Endothelial cell of umbilical vein (primary cell): ENCODE data around the gene GAK. TPM values are rescaled to one million over a fixed set of nuclear protein-coding genes. Genes with fewer than 3 reads are reported as not detected.

Experiments used
- BruUV-seq: library from RNA; stranded (reverse); fragments of 400-500 nt; replicated peaks from 2 replicates; lab custom pipeline; 2021; lab: Mats Ljungman, UMichigan
- CTCF ChIA-PET: fragments of 300-600, 350-600 bp; sonication (Branson Sonifier 250); formaldehyde crosslinking; loops from one replicate; lab custom pipeline; 2021; ENCODE audit warnings: antibody characterized with exemption, inconsistent platforms; lab: Charles Lee
- POLR2A ChIA-PET: fragments of 300-600, 350-600 bp; sonication (Branson Sonifier 250); formaldehyde crosslinking; loops from one replicate; lab custom pipeline; 2021; ENCODE audit warnings: antibody characterized with exemption, inconsistent platforms; lab: Charles Lee
- DNase-seq: peaks from one replicate; pipeline ENCODE4 v3.0.0-alpha.2; 2011; ENCODE audit warnings: low read depth, low spot score
- FAIRE-seq: peaks from 2 replicates; lab custom pipeline; 2011; peaks lifted over from hg19 to GRCh38; lab: Jason Lieb, UNC
- H2AFZ ChIP-seq: 2 replicates; pipeline ENCODE4 v1.6.0; 2012; ENCODE audit warnings: low read depth, low read length, control low read depth, inconsistent platforms
- H3K27ac ChIP-seq: 2 replicates; pipeline ENCODE4 v1.5.1; 2011; ENCODE audit warnings: low read depth, mild to moderate bottlenecking, control low read depth, low read length, moderate library complexity; ENCODE audit not compliant: insufficient read depth
- H3K27me3 ChIP-seq, 2 experiments: 2 replicates each; pipeline versions ENCODE4 v1.6.0 to v1.6.1; 2011; ENCODE audit warnings: low read length in 2 of 2, mixed read lengths in 1 of 2; ENCODE audit not compliant: control insufficient read depth in 2 of 2, insufficient read depth in 2 of 2
- H3K36me3 ChIP-seq, 2 experiments: 2 replicates in 1 of 2; 3 replicates in 1 of 2; pipeline ENCODE4 v1.5.1; 2011; ENCODE audit warnings: low read length in 2 of 2, mild to moderate bottlenecking in 1 of 2, moderate library complexity in 1 of 2; ENCODE audit not compliant: control insufficient read depth in 2 of 2, insufficient read depth in 2 of 2; ENCODE audit errors: extremely low read depth in 1 of 2
- H3K4me1 ChIP-seq: 3 replicates; pipeline ENCODE4 v1.5.1; 2011; ENCODE audit warnings: mild to moderate bottlenecking, low read length; ENCODE audit not compliant: control insufficient read depth, insufficient read depth; ENCODE audit errors: extremely low read depth
- H3K4me2 ChIP-seq: 2 replicates; pipeline ENCODE4 v1.6.1; 2011; ENCODE audit warnings: low read length, control low read depth, mixed read lengths; ENCODE audit not compliant: insufficient read depth
- H3K4me3 ChIP-seq, 3 experiments: fragments of 200-600 bp in 1 of 3; sonication (generic), shearing (Covaris generic) in 1 of 3; replicated peaks in 1 of 3; 2 replicates each; pipeline ENCODE4 v1.5.1; 2011 to 2016; ENCODE audit warnings: control low read depth in 3 of 3, low read length in 3 of 3, mild to moderate bottlenecking in 2 of 3, inconsistent platforms in 1 of 3, low read depth in 1 of 3, moderate library complexity in 1 of 3; ENCODE audit not compliant: insufficient read depth in 1 of 3
- H3K79me2 ChIP-seq: 2 replicates; pipeline ENCODE4 v1.6.0; 2012; ENCODE audit warnings: low read length, inconsistent platforms; ENCODE audit not compliant: control insufficient read depth, insufficient read depth
- H3K9ac ChIP-seq: replicated peaks from 2 replicates; pipeline ENCODE3; 2011; ENCODE audit warnings: low read length, control low read depth; ENCODE audit not compliant: insufficient read depth; ENCODE audit errors: extremely low read depth
- H3K9me1 ChIP-seq: replicated peaks from 3 replicates; pipeline ENCODE4 v1.6.0; 2011; ENCODE audit warnings: mild to moderate bottlenecking, low read length; ENCODE audit not compliant: control insufficient read depth, insufficient read depth; ENCODE audit errors: extremely low read depth
- H3K9me3 ChIP-seq: replicated peaks from 2 replicates; pipeline ENCODE4 v1.5.1; 2012; ENCODE audit warnings: low read length, inconsistent platforms; ENCODE audit not compliant: control insufficient read depth, insufficient read depth
- H4K20me1 ChIP-seq: replicated peaks from 2 replicates; pipeline ENCODE3; 2011; ENCODE audit warnings: mild to moderate bottlenecking, low read length; ENCODE audit not compliant: control insufficient read depth, insufficient read depth; ENCODE audit errors: extremely low read depth
- EZH2 ChIP-seq: IDR thresholded peaks from 2 replicates; pipeline ENCODE4 v1.6.1; 2012; ENCODE audit warnings: borderline replicate concordance, low read depth, mild to moderate bottlenecking, moderate library complexity, low read length, inconsistent platforms; ENCODE audit not compliant: severe bottlenecking
- FOS ChIP-seq: IDR thresholded peaks from 2 replicates; pipeline ENCODE4 v1.6.1; 2011; ENCODE audit warnings: mild to moderate bottlenecking, low read length, moderate library complexity, borderline replicate concordance; ENCODE audit not compliant: insufficient read depth
- GATA2 ChIP-seq: IDR thresholded peaks from 2 replicates; pipeline ENCODE4 v1.7.0; 2011; ENCODE audit warnings: low read depth, mild to moderate bottlenecking, moderate library complexity, mixed read lengths, low read length; ENCODE audit not compliant: insufficient read length, insufficient read depth
- JUN ChIP-seq: IDR thresholded peaks from 2 replicates; pipeline ENCODE4 v1.6.1; 2011; ENCODE audit warnings: borderline replicate concordance, low read depth; ENCODE audit not compliant: insufficient read length, insufficient read depth
- MAX ChIP-seq: IDR thresholded peaks from 2 replicates; pipeline ENCODE4 v1.6.1; 2011; ENCODE audit not compliant: insufficient read depth, insufficient read length
- POLR2A ChIP-seq: IDR thresholded peaks from 2 replicates; pipeline ENCODE4 v1.6.1; 2012; ENCODE audit warnings: low read depth, mild to moderate bottlenecking, control low read depth, low read length
- POLR2AphosphoS5 ChIP-seq: IDR thresholded peaks from 2 replicates; pipeline ENCODE4 v1.6.1; 2012; ENCODE audit warnings: low read depth, mild to moderate bottlenecking, control low read depth, low read length, moderate library complexity; ENCODE audit not compliant: insufficient read depth
- dilution Hi-C: fragments of 300-500 bp; cut with MboI; formaldehyde crosslinking; loops from one replicate; pipeline ENCODE4 v1.15.0; 2019; ENCODE audit warnings: low sequenced_read_pairs; ENCODE audit not compliant: extremely low pct_ligation_motif_present
- intact Hi-C: fragments of 100-400 bp; cut with micrococcal nuclease; formaldehyde crosslinking; loops from one replicate; pipeline ENCODE4 v1.10.0; 2022
- polyA plus RNA-seq, 4 experiments: library from polyadenylated mRNA; depleted of rRNA in 3 of 4; stranded (reverse) in 3 of 4; unstranded in 1 of 4; fragments of >200 nt; gene quantifications; 2 replicates each; pipeline versions ENCODE4 v1.2.1 to v1.2.3, GENCODE V29; 2011 to 2012; ENCODE audit warnings: missing spikeins in 1 of 4
- total RNA-seq: library from RNA; stranded (reverse); gene quantifications from 2 replicates; pipeline ENCODE4 v1.2.3, GENCODE V29; 2021
- TF ChIP-seq, protein P1 (sequence below), 2 donors: IDR thresholded peaks; 1 replicate in 1 of 2; 2 replicates in 1 of 2; pipeline ENCODE4 v1.5.1; 2011; ENCODE audit warnings: low read length in 2 of 2, mild to moderate bottlenecking in 2 of 2, moderate library complexity in 2 of 2, control low read depth in 1 of 2, inconsistent platforms in 1 of 2, low read depth in 1 of 2; ENCODE audit not compliant: insufficient read depth in 1 of 2; ENCODE audit errors: extremely low read depth in 1 of 2

The GAK gene
- total and polyA plus RNA-seq, 2 donors (not counting 3 experiments of a cell fraction or from before 2014, with no cell fraction given) = 49.6 to 109 TPM

DNA sequence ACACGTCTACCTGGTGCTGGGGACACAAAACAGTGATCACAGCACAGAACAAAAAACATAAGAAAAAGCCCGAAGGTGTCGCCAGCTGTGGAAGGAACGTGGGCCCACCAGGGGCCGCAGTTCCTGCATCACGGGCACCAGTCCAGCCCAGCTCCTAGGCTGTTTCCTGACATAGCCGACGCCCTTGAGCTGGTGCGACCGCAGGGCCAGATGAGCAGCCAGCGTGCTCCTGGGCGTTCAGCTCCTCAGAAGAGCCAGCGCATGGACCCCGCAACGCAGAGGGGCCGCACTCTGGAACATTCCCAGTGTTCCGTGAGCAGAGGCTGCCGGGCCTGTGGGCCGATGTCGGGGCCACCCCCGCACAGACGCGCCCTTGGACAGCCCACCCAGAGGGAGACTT lies 44.1 kb downstream of the GAK start:
- H3K9me1 ChIP-seq = no peaks in the 10 kb centered on the region
- H4K20me1 ChIP-seq = no peaks in the 10 kb centered on the region
- H2AFZ ChIP-seq = no peak overlapping the region
- ChIA-PET CTCF (no interaction called here), POLR2A (no interaction called here)
- no peaks in the 10 kb centered on the region for H3K9me3 ChIP-seq
- H3K27me3 ChIP-seq = no peaks in the 10 kb centered on the region
- no peak overlapping the region for H3K27ac ChIP-seq
- dilution Hi-C loops = no loop called here
- peaks cover 0 to 37% of the 10 kb centered on the region in 2 experiments for H3K36me3 ChIP-seq
- no peak for FAIRE-seq
- BruUV-seq = no TSS peak
- intact Hi-C loops = no loop called here
- TF ChIP-seq FOS = no peak
- TF ChIP-seq EZH2 = no peak
- no peak for TF ChIP-seq GATA2
- no peak for TF ChIP-seq JUN
- no peak for TF ChIP-seq MAX
- no peak overlapping the region for H3K4me2 ChIP-seq
- no peak overlapping the region for H3K9ac ChIP-seq
- H3K4me3 ChIP-seq = no peak overlapping the region
- DNase-seq = no peak
- no peaks in the 10 kb centered on the region for H3K79me2 ChIP-seq
- no peaks in the 10 kb centered on the region for H3K4me1 ChIP-seq

DNA sequence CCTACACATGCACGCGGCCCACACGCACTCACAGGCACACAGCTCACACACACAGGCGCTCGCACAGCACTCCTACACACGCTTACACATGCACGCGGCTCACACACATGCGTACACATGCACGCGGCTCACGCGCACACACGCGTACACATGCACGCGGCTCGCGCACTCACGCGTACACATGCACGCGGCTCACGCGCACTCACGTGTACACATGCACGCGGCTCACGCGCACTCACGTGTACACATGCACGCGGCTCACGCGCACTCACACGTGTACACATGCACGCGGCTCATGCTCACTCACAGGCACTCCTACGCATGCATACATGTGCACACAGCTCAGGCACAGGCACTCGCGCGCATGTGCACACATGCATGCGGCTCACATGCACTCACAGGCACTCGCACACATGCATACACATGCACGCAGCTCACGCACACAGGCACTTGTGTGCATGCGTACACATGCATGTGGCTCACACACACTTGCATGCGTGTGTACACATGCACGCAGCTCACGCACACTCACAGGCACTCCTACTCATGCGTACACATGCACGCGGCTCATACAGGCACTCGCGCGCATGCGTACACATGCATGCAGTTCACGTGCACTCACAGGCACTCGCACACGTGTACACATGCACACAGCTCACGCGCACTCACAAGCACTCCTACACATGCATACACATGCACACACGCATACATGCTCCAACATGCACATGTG lies 44.9 kb downstream of the GAK start:
- BruUV-seq = no TSS peak
- POLR2A ChIA-PET = no interaction called here
- Histone ChIP-seq H3K9me3 (no peaks in the 10 kb centered on the region), H3K27ac (no peak overlapping the region), H3K27me3 (no peaks in the 10 kb centered on the region), H3K4me3 (no peak overlapping the region), H3K9me1 (no peaks in the 10 kb centered on the region), H2AFZ (no peak overlapping the region), H3K4me2 (no peak overlapping the region), H4K20me1 (no peaks in the 10 kb centered on the region), H3K4me1 (no peaks in the 10 kb centered on the region), H3K79me2 (no peaks in the 10 kb centered on the region), H3K36me3 (peaks cover 0 to 37% of the 10 kb centered on the region in 2 experiments), H3K9ac (no peak overlapping the region)
- FAIRE-seq (no peak), DNase-seq (no peak)
- CTCF ChIA-PET = no interaction called here
- TF ChIP-seq POLR2A = no peak
- no peak for TF ChIP-seq EZH2
- TF ChIP-seq, protein P1, sequence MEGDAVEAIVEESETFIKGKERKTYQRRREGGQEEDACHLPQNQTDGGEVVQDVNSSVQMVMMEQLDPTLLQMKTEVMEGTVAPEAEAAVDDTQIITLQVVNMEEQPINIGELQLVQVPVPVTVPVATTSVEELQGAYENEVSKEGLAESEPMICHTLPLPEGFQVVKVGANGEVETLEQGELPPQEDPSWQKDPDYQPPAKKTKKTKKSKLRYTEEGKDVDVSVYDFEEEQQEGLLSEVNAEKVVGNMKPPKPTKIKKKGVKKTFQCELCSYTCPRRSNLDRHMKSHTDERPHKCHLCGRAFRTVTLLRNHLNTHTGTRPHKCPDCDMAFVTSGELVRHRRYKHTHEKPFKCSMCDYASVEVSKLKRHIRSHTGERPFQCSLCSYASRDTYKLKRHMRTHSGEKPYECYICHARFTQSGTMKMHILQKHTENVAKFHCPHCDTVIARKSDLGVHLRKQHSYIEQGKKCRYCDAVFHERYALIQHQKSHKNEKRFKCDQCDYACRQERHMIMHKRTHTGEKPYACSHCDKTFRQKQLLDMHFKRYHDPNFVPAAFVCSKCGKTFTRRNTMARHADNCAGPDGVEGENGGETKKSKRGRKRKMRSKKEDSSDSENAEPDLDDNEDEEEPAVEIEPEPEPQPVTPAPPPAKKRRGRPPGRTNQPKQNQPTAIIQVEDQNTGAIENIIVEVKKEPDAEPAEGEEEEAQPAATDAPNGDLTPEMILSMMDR (IDR thresholded peaks at IDR 0.05; ENCODE audit: extremely low read depth in 1 of 2, insufficient read depth in 1 of 2, low read depth in 1 of 2, low read length in 2 of 2) = no peak
- TF ChIP-seq POLR2AphosphoS5 = no peak
- TF ChIP-seq MAX = no peak
- dilution Hi-C loops (no loop called here), intact Hi-C loops (no loop called here)
